GM12878 (cell line): Measurements from ENCODE around the gene GLRX5.
"Not testable (repeated sequence)": the region's sequence is repeated elsewhere in the genome, so short reads cannot be mapped to it uniquely, and the experiment has no call there.

Experiments
- CHD4 ChIP-seq: fragments of 200-600 bp; sonication (generic); IDR thresholded peaks from 2 replicates; pipeline ENCODE4 v1.6.1; 2016; ENCODE audit warnings: mild to moderate bottlenecking
- CREB1 ChIP-seq: IDR thresholded peaks from 2 replicates; pipeline ENCODE4 v1.6.1; 2012; ENCODE audit warnings: low read depth, mild to moderate bottlenecking, inconsistent platforms
- EZH2 ChIP-seq: IDR thresholded peaks from 2 replicates; pipeline ENCODE4 v1.6.1; 2012; ENCODE audit warnings: low read depth, mild to moderate bottlenecking, control low read depth, inconsistent platforms, low read length, borderline replicate concordance; ENCODE audit not compliant: control insufficient read depth
- HCFC1 ChIP-seq: fragments of 150-350 bp; IDR thresholded peaks from 2 replicates; pipeline ENCODE4 v1.6.1; 2014; ENCODE audit warnings: low read length
- POLR2AphosphoS2 ChIP-seq: IDR thresholded peaks from 2 replicates; pipeline ENCODE4 v1.6.1; 2011; ENCODE audit warnings: low read depth, mild to moderate bottlenecking, low read length, improper control_type of control experiment, moderate library complexity
- POLR2AphosphoS5 ChIP-seq: IDR thresholded peaks from 2 replicates; pipeline ENCODE4 v1.6.1; 2011; ENCODE audit warnings: mild to moderate bottlenecking, low read length, inconsistent platforms
- TF ChIP-seq, protein P1 (sequence below), 3 experiments: IDR thresholded peaks in 2 of 3; conservative IDR thresholded peaks in 1 of 3; 2 replicates each; pipeline ENCODE4 v1.5.1; 2011; ENCODE audit warnings: low read depth in 3 of 3, low read length in 3 of 3, mild to moderate bottlenecking in 3 of 3, control low read depth in 2 of 3, moderate library complexity in 2 of 3, inconsistent platforms in 1 of 3, mixed read lengths in 1 of 3; ENCODE audit not compliant: control insufficient read depth in 2 of 3, insufficient read depth in 1 of 3; ENCODE audit errors: extremely low read depth in 1 of 3

DNA sequence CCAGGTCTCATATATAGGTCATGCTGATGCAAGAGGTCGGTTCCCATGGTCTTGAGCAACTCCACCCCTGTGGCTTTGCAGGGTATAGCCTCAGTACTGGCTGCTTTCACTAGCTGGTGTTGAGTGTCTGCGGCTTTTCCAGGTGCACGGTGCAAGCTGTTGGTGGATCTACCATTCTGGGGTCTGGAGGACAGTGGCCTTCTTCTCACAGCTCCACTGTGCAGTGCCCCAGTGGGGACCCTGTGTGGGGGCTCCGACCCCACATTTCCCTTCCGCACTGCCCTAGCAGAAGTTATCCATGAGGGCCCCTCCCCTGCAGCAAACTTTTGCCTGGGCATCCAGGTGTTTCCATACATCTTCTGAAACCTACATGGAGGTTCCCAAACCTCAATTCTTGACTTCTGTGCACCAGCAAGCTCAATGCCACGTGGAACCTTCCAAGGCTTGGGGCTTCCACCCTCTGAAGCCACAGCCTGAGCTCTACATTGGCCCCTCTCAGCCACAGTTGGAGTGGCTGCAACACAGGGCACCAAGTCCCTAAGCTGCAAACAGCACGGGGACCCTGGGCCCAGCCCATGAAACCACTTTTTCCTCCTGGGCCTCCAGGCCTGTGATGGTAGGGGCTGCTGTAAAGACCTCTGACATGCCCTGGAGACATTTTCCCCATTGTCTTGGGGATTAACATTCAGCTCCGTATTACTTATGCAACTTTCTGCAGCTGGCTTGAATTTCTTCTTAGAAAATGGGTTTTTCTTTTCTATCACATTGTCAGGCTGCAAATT is 49.2 kb downstream of the GLRX5 start:
- TF ChIP-seq, protein P1, sequence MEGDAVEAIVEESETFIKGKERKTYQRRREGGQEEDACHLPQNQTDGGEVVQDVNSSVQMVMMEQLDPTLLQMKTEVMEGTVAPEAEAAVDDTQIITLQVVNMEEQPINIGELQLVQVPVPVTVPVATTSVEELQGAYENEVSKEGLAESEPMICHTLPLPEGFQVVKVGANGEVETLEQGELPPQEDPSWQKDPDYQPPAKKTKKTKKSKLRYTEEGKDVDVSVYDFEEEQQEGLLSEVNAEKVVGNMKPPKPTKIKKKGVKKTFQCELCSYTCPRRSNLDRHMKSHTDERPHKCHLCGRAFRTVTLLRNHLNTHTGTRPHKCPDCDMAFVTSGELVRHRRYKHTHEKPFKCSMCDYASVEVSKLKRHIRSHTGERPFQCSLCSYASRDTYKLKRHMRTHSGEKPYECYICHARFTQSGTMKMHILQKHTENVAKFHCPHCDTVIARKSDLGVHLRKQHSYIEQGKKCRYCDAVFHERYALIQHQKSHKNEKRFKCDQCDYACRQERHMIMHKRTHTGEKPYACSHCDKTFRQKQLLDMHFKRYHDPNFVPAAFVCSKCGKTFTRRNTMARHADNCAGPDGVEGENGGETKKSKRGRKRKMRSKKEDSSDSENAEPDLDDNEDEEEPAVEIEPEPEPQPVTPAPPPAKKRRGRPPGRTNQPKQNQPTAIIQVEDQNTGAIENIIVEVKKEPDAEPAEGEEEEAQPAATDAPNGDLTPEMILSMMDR (IDR thresholded peaks at IDR 0.05 in 2 of 3, conservative IDR thresholded peaks at IDR 0.05 in 1 of 3; ENCODE audit: control insufficient read depth in 2 of 3, extremely low read depth in 1 of 3, insufficient read depth in 1 of 3, low read depth in 3 of 3, low read length in 3 of 3): not testable (repeated sequence)
- TF ChIP-seq EZH2, POLR2AphosphoS2, HCFC1, CREB1, CHD4, POLR2AphosphoS5: not testable (repeated sequence)
